CD4-positive, CD25-positive, alpha-beta regulatory T cell (primary cell): ENCODE measurements around the gene KCTD17. TPM values are rescaled to one million over a fixed set of nuclear protein-coding genes. Genes with fewer than 3 reads are reported as not detected.

Experiments used
- ATAC-seq, 2 donors: fragments of 150-1000 bp; cut with Tn5 transposase; one replicate each; pipeline ENCODE4 v1.10.0; 2021; ENCODE audit warnings: low read depth in 2 of 2, moderate number of reproducible peaks in 2 of 2, moderate library complexity in 1 of 2
- DNase-seq, 3 donors: peaks; one replicate each; pipeline versions ENCODE4 v3.0.0 to v3.0.0-alpha.2; 2012 to 2022; ENCODE audit warnings: mixed read lengths in 1 of 3
- H3K27ac ChIP-seq: one replicate; pipeline ENCODE4 v1.7.0; 2013; ENCODE audit warnings: mild to moderate bottlenecking, low read length; ENCODE audit not compliant: insufficient read depth, poor library complexity, severe bottlenecking
- H3K27me3 ChIP-seq: one replicate; pipeline ENCODE4 v1.7.0; 2013; ENCODE audit warnings: low read length; ENCODE audit not compliant: control insufficient read depth, insufficient read depth
- H3K36me3 ChIP-seq: one replicate; pipeline ENCODE4 v1.7.0; 2013; ENCODE audit warnings: mild to moderate bottlenecking, low read length, moderate library complexity; ENCODE audit not compliant: control insufficient read depth, insufficient read depth
- H3K4me1 ChIP-seq: 2 replicates; pipeline ENCODE4 v1.7.0; 2013; ENCODE audit warnings: mild to moderate bottlenecking, low read length; ENCODE audit not compliant: insufficient read depth, control insufficient read depth, poor library complexity, severe bottlenecking
- H3K4me3 ChIP-seq: one replicate; pipeline ENCODE4 v1.7.0; 2013; ENCODE audit warnings: low read depth, mild to moderate bottlenecking, low read length, moderate library complexity
- H3K9me3 ChIP-seq, 2 experiments: 1 replicate in 1 of 2; 2 replicates in 1 of 2; pipeline ENCODE4 v1.7.0; 2013; ENCODE audit warnings: low read length in 2 of 2, mild to moderate bottlenecking in 1 of 2, moderate library complexity in 1 of 2; ENCODE audit not compliant: control insufficient read depth in 2 of 2
- H3K27ac Mint-ChIP-seq, 3 donors: one replicate each; pipeline ENCODE4 v1.8.0; 2020 to 2022; ENCODE audit warnings: mild to moderate bottlenecking in 3 of 3, mixed read lengths in 3 of 3, moderate library complexity in 2 of 3
- H3K27me3 Mint-ChIP-seq: one replicate; pipeline ENCODE4 v1.8.0; 2022; ENCODE audit warnings: mild to moderate bottlenecking, mixed read lengths
- H3K36me3 Mint-ChIP-seq: one replicate; pipeline ENCODE4 v1.8.0; 2020; ENCODE audit warnings: mixed read lengths
- H3K4me1 Mint-ChIP-seq, 4 donors: one replicate each; pipeline ENCODE4 v1.8.0; 2020 to 2022; ENCODE audit warnings: mixed read lengths in 4 of 4, mild to moderate bottlenecking in 1 of 4
- H3K4me3 Mint-ChIP-seq, 4 donors: one replicate each; pipeline ENCODE4 v1.8.0; 2020 to 2022; ENCODE audit warnings: mild to moderate bottlenecking in 4 of 4, mixed read lengths in 4 of 4, moderate library complexity in 3 of 4
- H3K9me3 Mint-ChIP-seq, 7 donors: one replicate each; pipeline ENCODE4 v1.8.0; 2020 to 2022; ENCODE audit warnings: mixed read lengths in 7 of 7, mild to moderate bottlenecking in 3 of 7, moderate library complexity in 2 of 7
- polyA plus RNA-seq, 4 donors: library from polyadenylated mRNA; unstranded; fragments of 300-500 nt; fragmentation: Illumina TruSeq; gene quantifications; one replicate each; pipeline ENCODE4 v1.2.3, GENCODE V29; 2021
- total RNA-seq: library from RNA; stranded (reverse); gene quantifications from one replicate; pipeline ENCODE4 v1.2.3, GENCODE V29; 2022

The KCTD17 gene
- total and polyA plus RNA-seq, 5 donors from 2014 or later, result 10.9 to 33.5 (median 14.1) TPM

DNA sequence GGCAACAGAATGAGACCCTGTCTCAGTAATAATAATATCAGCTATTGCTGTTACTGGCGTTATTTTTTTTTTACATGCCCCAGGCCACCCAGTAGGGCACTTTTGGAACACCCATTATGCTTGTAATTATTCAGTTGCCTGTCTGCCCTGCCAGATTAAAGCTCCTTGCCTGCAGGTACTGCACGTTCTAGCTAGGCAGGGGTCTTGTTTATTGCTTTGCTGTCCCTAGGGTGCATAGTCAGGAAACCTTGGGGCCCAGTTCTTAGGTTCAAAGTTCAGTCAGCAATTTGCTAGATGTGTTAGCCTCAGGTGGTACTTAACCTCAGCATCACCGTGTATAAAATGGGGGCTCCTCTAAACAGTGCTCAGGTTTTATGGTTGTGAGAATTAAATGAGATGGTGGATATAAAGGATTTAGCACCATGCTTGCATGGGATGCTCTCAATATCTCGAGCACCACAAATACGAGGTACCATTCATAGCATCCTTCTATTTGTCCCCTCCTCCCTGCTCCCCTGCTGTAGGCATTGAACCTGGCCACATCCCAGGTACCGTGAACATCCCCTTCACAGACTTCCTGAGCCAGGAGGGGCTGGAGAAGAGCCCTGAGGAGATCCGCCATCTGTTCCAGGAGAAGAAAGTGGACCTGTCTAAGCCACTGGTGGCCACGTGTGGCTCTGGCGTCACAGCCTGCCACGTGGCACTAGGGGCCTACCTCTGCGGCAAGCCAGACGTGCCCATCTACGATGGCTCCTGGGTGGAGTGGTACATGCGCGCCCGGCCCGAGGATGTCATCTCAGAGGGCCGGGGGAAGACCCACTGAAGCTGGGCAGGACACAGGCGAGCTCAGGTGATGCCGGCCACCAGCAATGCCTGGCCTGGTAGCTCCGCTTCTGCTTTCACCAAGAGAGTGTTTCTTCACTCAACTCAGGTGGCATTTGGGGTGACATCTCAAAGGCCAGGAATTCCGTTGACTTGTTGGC is 22.6 kb upstream of the KCTD17 start:
- H3K9me3 Mint-ChIP-seq, result no peaks in the 10 kb centered on the region
- H3K36me3 Mint-ChIP-seq, result peaks cover 6% of the 10 kb centered on the region
- peaks cover 0 to 3% (median 0%) of the 10 kb centered on the region in 4 donors for H3K4me1 Mint-ChIP-seq
- Histone ChIP-seq H3K27me3 (no peaks in the 10 kb centered on the region), H3K4me3 (no peak overlapping the region), H3K27ac (no peak overlapping the region), H3K36me3 (no peaks in the 10 kb centered on the region), H3K9me3 (no peaks in the 10 kb centered on the region), H3K4me1 (no peaks in the 10 kb centered on the region)
- H3K27me3 Mint-ChIP-seq, result no peaks in the 10 kb centered on the region
- DNase-seq (no peak), ATAC-seq (no peak)
- no peak overlapping the region for H3K27ac Mint-ChIP-seq
- H3K4me3 Mint-ChIP-seq, result no peak overlapping the region

DNA sequence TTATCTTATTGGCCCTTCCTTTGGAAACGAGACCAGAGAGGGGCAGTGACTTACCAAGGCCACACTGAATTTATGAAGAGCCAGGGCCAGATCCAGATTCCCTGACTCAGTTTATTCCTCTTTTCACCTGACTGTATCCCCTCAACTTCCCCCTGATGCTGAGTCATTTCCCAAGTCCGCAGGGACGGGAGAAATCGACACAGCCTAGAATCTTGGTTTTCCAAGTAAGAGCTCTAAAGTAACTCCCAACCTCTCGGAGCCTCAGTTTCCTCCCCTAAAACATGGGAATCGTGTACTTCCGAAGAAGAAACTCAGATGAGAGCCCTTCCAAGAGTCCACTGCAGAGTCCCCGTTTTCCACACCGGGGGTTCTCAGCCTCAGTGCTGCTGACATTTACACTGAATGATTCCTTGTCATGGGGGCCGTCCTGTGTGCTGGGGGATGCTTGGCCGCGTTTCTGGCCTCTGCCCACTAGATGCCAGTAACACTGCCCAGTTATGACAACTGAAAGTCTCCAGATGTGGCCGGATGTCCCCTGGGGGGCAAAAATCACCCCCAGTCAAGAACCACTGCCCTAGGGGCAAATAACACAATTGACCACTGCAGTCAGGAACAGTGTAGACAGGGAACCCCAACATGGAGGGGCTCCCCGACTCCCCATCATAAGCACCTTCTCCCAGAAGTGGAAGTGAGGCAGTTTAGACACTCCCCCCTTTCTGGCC is 20.8 kb upstream of the KCTD17 start:
- Mint-ChIP-seq H3K4me1 (no peaks in the 10 kb centered on the region), H3K9me3 (no peaks in the 10 kb centered on the region), H3K27ac (peak overlapping the region in 1 of 3 donors; percentile 77), H3K4me3 (no peak overlapping the region), H3K36me3 (no peaks in the 10 kb centered on the region), H3K27me3 (no peaks in the 10 kb centered on the region)
- Histone ChIP-seq H3K27me3 (no peaks in the 10 kb centered on the region), H3K4me1 (no peaks in the 10 kb centered on the region), H3K9me3 (no peaks in the 10 kb centered on the region), H3K4me3 (no peak overlapping the region), H3K36me3 (no peaks in the 10 kb centered on the region), H3K27ac (no peak overlapping the region)
- ATAC-seq (no peak), DNase-seq (no peak)

- Mint-ChIP-seq H3K4me3 (no peak overlapping the region), H3K27me3 (no peaks in the 10 kb centered on the region), H3K27ac (no peak overlapping the region), H3K36me3 (no peaks in the 10 kb centered on the region), H3K4me1 (no peaks in the 10 kb centered on the region), H3K9me3 (no peaks in the 10 kb centered on the region)
- Histone ChIP-seq H3K4me1 (no peaks in the 10 kb centered on the region), H3K4me3 (no peak overlapping the region), H3K27me3 (no peaks in the 10 kb centered on the region), H3K9me3 (no peaks in the 10 kb centered on the region), H3K27ac (no peak overlapping the region), H3K36me3 (no peaks in the 10 kb centered on the region)
- no peak for ATAC-seq
- DNase-seq, result no peak
These were observed 19.4 kb upstream of the KCTD17 start for GRCh38 chr22:37032134-37032534.

GRCh38 chr22:37032535-37033460 is 18.7 kb upstream of the KCTD17 start:
- no peaks in the 10 kb centered on the region for H3K36me3 ChIP-seq
- no peaks in the 10 kb centered on the region for H3K4me1 ChIP-seq
- H3K4me1 Mint-ChIP-seq, result no peaks in the 10 kb centered on the region
- H3K4me3 Mint-ChIP-seq, result no peak overlapping the region
- no peaks in the 10 kb centered on the region for H3K9me3 ChIP-seq
- no peaks in the 10 kb centered on the region for H3K9me3 Mint-ChIP-seq
- DNase-seq (no peak), ATAC-seq (no peak)
- H3K27me3 ChIP-seq, result no peaks in the 10 kb centered on the region
- no peak overlapping the region for H3K27ac Mint-ChIP-seq
- no peak overlapping the region for H3K4me3 ChIP-seq
- no peaks in the 10 kb centered on the region for H3K36me3 Mint-ChIP-seq
- no peak overlapping the region for H3K27ac ChIP-seq
- H3K27me3 Mint-ChIP-seq, result no peaks in the 10 kb centered on the region

GRCh38 chr22:37033605-37034430 is 17.7 kb upstream of the KCTD17 start:
- Histone ChIP-seq H3K9me3 (no peaks in the 10 kb centered on the region), H3K27me3 (no peaks in the 10 kb centered on the region), H3K36me3 (no peaks in the 10 kb centered on the region), H3K4me3 (no peak overlapping the region), H3K4me1 (no peaks in the 10 kb centered on the region), H3K27ac (no peak overlapping the region)
- H3K27ac Mint-ChIP-seq, result no peak overlapping the region
- H3K27me3 Mint-ChIP-seq, result no peaks in the 10 kb centered on the region
- no peaks in the 10 kb centered on the region for H3K4me1 Mint-ChIP-seq
- no peak for ATAC-seq
- H3K4me3 Mint-ChIP-seq, result no peak overlapping the region
- no peak for DNase-seq
- no peaks in the 10 kb centered on the region for H3K36me3 Mint-ChIP-seq
- H3K9me3 Mint-ChIP-seq, result no peaks in the 10 kb centered on the region

GRCh38 chr22:37036655-37037377 is 14.7 kb upstream of the KCTD17 start:
- Histone ChIP-seq H3K4me1 (no peaks in the 10 kb centered on the region), H3K27me3 (no peaks in the 10 kb centered on the region), H3K4me3 (no peak overlapping the region), H3K27ac (no peak overlapping the region), H3K36me3 (no peaks in the 10 kb centered on the region), H3K9me3 (no peaks in the 10 kb centered on the region)
- Mint-ChIP-seq H3K4me1 (peaks cover 0 to 9% (median 2%) of the 10 kb centered on the region in 4 donors), H3K9me3 (no peaks in the 10 kb centered on the region), H3K27ac (no peak overlapping the region), H3K4me3 (no peak overlapping the region), H3K36me3 (no peaks in the 10 kb centered on the region), H3K27me3 (peaks cover 5% of the 10 kb centered on the region)
- ATAC-seq, result no peak
- DNase-seq, result no peak
